ENCODE data around the gene PPRC1. TPM values are rescaled to one million over a fixed set of nuclear protein-coding genes. Genes with fewer than 3 reads are reported as not detected.

PPRC1 gene
- polyA plus RNA-seq, 1 donor, result 33.9 TPM

- H3K36me3 ChIP-seq (ENCODE audit: control insufficient read depth, insufficient read depth, low read length), result peaks cover 57% of the 10 kb centered on the region
- no peak for DNase-seq
These were observed 23.4 kb upstream of the PPRC1 start for GRCh38 chr10:102109166-102110116.

GRCh38 chr10:102111276-102111675 lies 21.6 kb upstream of the PPRC1 start:
- H3K9me3 ChIP-seq (ENCODE audit: control insufficient read depth, low read depth, low read length), result no peaks in the 10 kb centered on the region
- peaks cover 55% of the 10 kb centered on the region for H3K36me3 ChIP-seq (ENCODE audit: control insufficient read depth, insufficient read depth, low read length)
- DNase-seq, result no peak
- no peaks in the 10 kb centered on the region for H3K27me3 ChIP-seq (ENCODE audit: control insufficient read depth, insufficient read depth, low read length)
- H3K4me3 ChIP-seq (ENCODE audit: low read length), result no peak overlapping the region
- peaks cover 22% of the 10 kb centered on the region for H3K4me1 ChIP-seq (ENCODE audit: control insufficient read depth, insufficient read depth, low read length)
- WGBS (ENCODE audit: insufficient coverage, low lambda C conversion rate), result no CpG with 5 or more reads among the region's 12 CpGs
- no peak overlapping the region for H3K27ac ChIP-seq (ENCODE audit: low read length)

More at GRCh38 chr10:102109166-102110116, 23.4 kb upstream of the PPRC1 start:
- peaks cover 11% of the 10 kb centered on the region for H3K4me1 ChIP-seq (ENCODE audit: control insufficient read depth, insufficient read depth, low read length)
- H3K9me3 ChIP-seq (ENCODE audit: control insufficient read depth, low read depth, low read length), result no peaks in the 10 kb centered on the region
- no peak overlapping the region for H3K27ac ChIP-seq (ENCODE audit: low read length)
- WGBS (ENCODE audit: insufficient coverage, low lambda C conversion rate), result 89% methylated on average over 3 of the region's 24 CpGs
- no peaks in the 10 kb centered on the region for H3K27me3 ChIP-seq (ENCODE audit: control insufficient read depth, insufficient read depth, low read length)
- no peak overlapping the region for H3K4me3 ChIP-seq (ENCODE audit: low read length)

GRCh38 chr10:102112210-102112817 lies 20.5 kb upstream of the PPRC1 start:
- Histone ChIP-seq H3K27me3 (ENCODE audit: control insufficient read depth, insufficient read depth, low read length) (no peaks in the 10 kb centered on the region), H3K4me1 (ENCODE audit: control insufficient read depth, insufficient read depth, low read length) (peaks cover 32% of the 10 kb centered on the region), H3K9me3 (ENCODE audit: control insufficient read depth, low read depth, low read length) (no peaks in the 10 kb centered on the region), H3K27ac (ENCODE audit: low read length) (no peak overlapping the region), H3K36me3 (ENCODE audit: control insufficient read depth, insufficient read depth, low read length) (peaks cover 46% of the 10 kb centered on the region), H3K4me3 (ENCODE audit: low read length) (no peak overlapping the region)
- no CpG with 5 or more reads among the region's 3 CpGs for WGBS (ENCODE audit: insufficient coverage, low lambda C conversion rate)
- peak in 1 of 2 donors; percentile 4 for DNase-seq

- Histone ChIP-seq H3K9me3 (ENCODE audit: control insufficient read depth, low read depth, low read length) (no peaks in the 10 kb centered on the region), H3K36me3 (ENCODE audit: control insufficient read depth, insufficient read depth, low read length) (peaks cover 35% of the 10 kb centered on the region), H3K4me1 (ENCODE audit: control insufficient read depth, insufficient read depth, low read length) (peaks cover 43% of the 10 kb centered on the region), H3K27ac (ENCODE audit: low read length) (no peak overlapping the region), H3K27me3 (ENCODE audit: control insufficient read depth, insufficient read depth, low read length) (no peaks in the 10 kb centered on the region), H3K4me3 (ENCODE audit: low read length) (peak overlapping the region; percentile 84)
- WGBS (ENCODE audit: insufficient coverage, low lambda C conversion rate), result no CpG with 5 or more reads among the region's 7 CpGs
- DNase-seq, result peak in 1 of 2 donors; percentile 11
These were observed 19.4 kb upstream of the PPRC1 start for GRCh38 chr10:102113261-102113955.

GRCh38 chr10:102113956-102114857 lies 18.6 kb upstream of the PPRC1 start:
- Histone ChIP-seq H3K27ac (ENCODE audit: low read length) (peak overlapping the region; percentile 77), H3K27me3 (ENCODE audit: control insufficient read depth, insufficient read depth, low read length) (no peaks in the 10 kb centered on the region), H3K4me1 (ENCODE audit: control insufficient read depth, insufficient read depth, low read length) (peaks cover 51% of the 10 kb centered on the region), H3K9me3 (ENCODE audit: control insufficient read depth, low read depth, low read length) (no peaks in the 10 kb centered on the region), H3K4me3 (ENCODE audit: low read length) (peak overlapping the region; percentile 84), H3K36me3 (ENCODE audit: control insufficient read depth, insufficient read depth, low read length) (peaks cover 27% of the 10 kb centered on the region)
- DNase-seq, result peak in 1 of 2 donors; percentile 39
- WGBS (ENCODE audit: insufficient coverage, low lambda C conversion rate), result no CpG with 5 or more reads among the region's 45 CpGs

GRCh38 chr10:102114861-102115618 lies 17.8 kb upstream of the PPRC1 start:
- Histone ChIP-seq H3K36me3 (ENCODE audit: control insufficient read depth, insufficient read depth, low read length) (peaks cover 19% of the 10 kb centered on the region), H3K4me1 (ENCODE audit: control insufficient read depth, insufficient read depth, low read length) (peaks cover 56% of the 10 kb centered on the region), H3K9me3 (ENCODE audit: control insufficient read depth, low read depth, low read length) (no peaks in the 10 kb centered on the region), H3K27ac (ENCODE audit: low read length) (peak overlapping the region; percentile 77), H3K27me3 (ENCODE audit: control insufficient read depth, insufficient read depth, low read length) (no peaks in the 10 kb centered on the region), H3K4me3 (ENCODE audit: low read length) (peak overlapping the region; percentile 84)
- DNase-seq, result peak; percentile 80 to 92
- 6% methylated on average over 2 of the region's 23 CpGs for WGBS (ENCODE audit: insufficient coverage, low lambda C conversion rate)

GRCh38 chr10:102115775-102116174 lies 17.1 kb upstream of the PPRC1 start:
- peaks cover 56% of the 10 kb centered on the region for H3K4me1 ChIP-seq (ENCODE audit: control insufficient read depth, insufficient read depth, low read length)
- H3K27me3 ChIP-seq (ENCODE audit: control insufficient read depth, insufficient read depth, low read length), result no peaks in the 10 kb centered on the region
- DNase-seq, result peak in 1 of 2 donors; percentile 11
- no peak overlapping the region for H3K4me3 ChIP-seq (ENCODE audit: low read length)
- peak overlapping the region; percentile 77 for H3K27ac ChIP-seq (ENCODE audit: low read length)
- H3K36me3 ChIP-seq (ENCODE audit: control insufficient read depth, insufficient read depth, low read length), result peaks cover 11% of the 10 kb centered on the region
- no peaks in the 10 kb centered on the region for H3K9me3 ChIP-seq (ENCODE audit: control insufficient read depth, low read depth, low read length)
- 40% methylated on average over 1 of the region's 3 CpGs for WGBS (ENCODE audit: insufficient coverage, low lambda C conversion rate)

GRCh38 chr10:102116656-102117055 lies 16.2 kb upstream of the PPRC1 start:
- peak overlapping the region; percentile 0 for H3K4me3 ChIP-seq (ENCODE audit: low read length)
- DNase-seq, result no peak
- peaks cover 65% of the 10 kb centered on the region for H3K4me1 ChIP-seq (ENCODE audit: control insufficient read depth, insufficient read depth, low read length)
- no peaks in the 10 kb centered on the region for H3K27me3 ChIP-seq (ENCODE audit: control insufficient read depth, insufficient read depth, low read length)
- peak overlapping the region; percentile 90 for H3K27ac ChIP-seq (ENCODE audit: low read length)
- H3K9me3 ChIP-seq (ENCODE audit: control insufficient read depth, low read depth, low read length), result no peaks in the 10 kb centered on the region
- peaks cover 3% of the 10 kb centered on the region for H3K36me3 ChIP-seq (ENCODE audit: control insufficient read depth, insufficient read depth, low read length)
- no CpG with 5 or more reads among the region's 1 CpG for WGBS (ENCODE audit: insufficient coverage, low lambda C conversion rate)
